ENCODE results near the gene CLEC11A.
A peak's percentile ranks its signal among the peaks of the same experiment; 100 is the strongest.

CLEC11A gene

GRCh38 chr19:50705422-50706019 lies 17.6 kb upstream of the CLEC11A start:
- peak; percentile 38 for DNase-seq (ENCODE audit: low read depth)

- no peak for DNase-seq (ENCODE audit: low read depth)
Measured at GRCh38 chr19:50706387-50706786, 16.8 kb upstream of the CLEC11A start.

- no peak for DNase-seq (ENCODE audit: low read depth)
Measured at GRCh38 chr19:50708179-50708879, 14.8 kb upstream of the CLEC11A start.

- no peak for DNase-seq (ENCODE audit: low read depth)
Measured at GRCh38 chr19:50710094-50710493, 13.1 kb upstream of the CLEC11A start.

- DNase-seq (ENCODE audit: low read depth) = no peak
Measured at GRCh38 chr19:50710612-50711011, 12.6 kb upstream of the CLEC11A start.

GRCh38 chr19:50711196-50711595 lies 12.0 kb upstream of the CLEC11A start:
- no peak for DNase-seq (ENCODE audit: low read depth)

GRCh38 chr19:50711805-50712204 lies 11.4 kb upstream of the CLEC11A start:
- no peak for DNase-seq (ENCODE audit: low read depth)

GRCh38 chr19:50712833-50713232 lies 10.3 kb upstream of the CLEC11A start:
- no peak for DNase-seq (ENCODE audit: low read depth)

GRCh38 chr19:50713556-50714236 lies 9.5 kb upstream of the CLEC11A start:
- no peak for DNase-seq (ENCODE audit: low read depth)

GRCh38 chr19:50716178-50717025 lies 6.8 kb upstream of the CLEC11A start:
- no peak for DNase-seq (ENCODE audit: low read depth)

- no peak for DNase-seq (ENCODE audit: low read depth)
Measured at GRCh38 chr19:50717026-50717723, 6.0 kb upstream of the CLEC11A start.

GRCh38 chr19:50717891-50718254 lies 5.3 kb upstream of the CLEC11A start:
- no peak for DNase-seq (ENCODE audit: low read depth)

- DNase-seq (ENCODE audit: low read depth) = no peak
Measured at GRCh38 chr19:50718255-50719118, 4.7 kb upstream of the CLEC11A start.

- no peak for DNase-seq (ENCODE audit: low read depth)
Measured at GRCh38 chr19:50719119-50719435, 4.1 kb upstream of the CLEC11A start.

- no peak for DNase-seq (ENCODE audit: low read depth)
Measured at GRCh38 chr19:50719566-50719965, 3.6 kb upstream of the CLEC11A start, which contains the start of gene SHANK1. TSS of gene SHANK1 (minus strand) at chr19:50719802. CDS start at chr19:50716919, 2,883 bp downstream.

GRCh38 chr19:50720181-50720920 lies 2.8 kb upstream of the CLEC11A start:
- no peak for DNase-seq (ENCODE audit: low read depth)

- no peak for DNase-seq (ENCODE audit: low read depth)
Measured at GRCh38 chr19:50720921-50721381, 2.2 kb upstream of the CLEC11A start.

GRCh38 chr19:50721441-50722137 lies 1.6 kb upstream of the CLEC11A start:
- no peak for DNase-seq (ENCODE audit: low read depth)

- DNase-seq (ENCODE audit: low read depth) = no peak
Measured at GRCh38 chr19:50722201-50723013, 757 bp upstream of the CLEC11A start.

Measured in fibroblast of the conjunctiva (primary cell).